Renal cortical epithelial cell (primary cell): ENCODE results near the gene LZTS3. TPM values are rescaled to one million over a fixed set of nuclear protein-coding genes. Genes with fewer than 3 reads are reported as not detected.
A peak's percentile ranks its signal among the peaks of the same experiment; 100 is the strongest.
"Not testable (repeated sequence)": the region's sequence is repeated elsewhere in the genome, so short reads cannot be mapped to it uniquely, and the experiment has no call there.

ENCODE experiments used
- DNase-seq: peaks from one replicate; pipeline ENCODE4 v3.0.0-alpha.2; 2011; ENCODE audit warnings: low read depth
- total RNA-seq: library from RNA; depleted of rRNA; stranded (reverse); fragments of >200 nt; gene quantifications from 2 replicates; pipeline ENCODE4 v1.2.3, GENCODE V29; 2014

The LZTS3 gene
- 21.7 and 23.5 TPM in 2 replicates for total RNA-seq

DNA sequence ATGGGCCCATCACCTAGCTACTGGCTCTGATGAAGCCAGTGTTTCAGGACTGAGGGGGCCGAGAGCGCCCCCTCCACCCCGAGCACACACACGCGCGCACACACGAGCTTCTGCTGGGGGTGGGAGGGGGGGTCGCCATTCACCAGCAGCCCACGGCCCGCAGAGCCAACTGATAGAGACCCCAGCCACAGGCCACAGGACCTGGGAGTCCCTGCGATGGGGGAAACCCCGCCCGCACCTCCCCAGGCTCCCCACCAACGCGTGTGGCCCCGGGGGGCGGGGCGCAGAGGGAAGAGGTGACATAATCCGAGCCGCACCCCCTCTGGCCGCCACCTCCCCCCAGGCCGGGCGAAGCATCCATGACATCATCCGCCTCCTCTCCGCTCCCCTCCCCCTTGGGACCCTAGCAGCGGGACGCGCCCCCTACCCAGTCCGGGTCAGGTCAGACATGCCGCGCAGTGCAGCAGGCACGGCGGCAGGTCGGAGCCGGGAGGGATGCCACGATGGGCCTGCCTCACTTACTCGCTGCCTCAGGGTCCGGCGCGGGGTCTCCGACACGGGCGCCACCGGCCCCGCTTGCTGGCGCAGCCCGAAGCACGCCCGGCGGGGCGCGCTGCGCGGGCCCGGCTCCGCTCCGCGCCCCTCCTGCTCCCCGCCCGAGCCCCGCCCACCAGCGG, at the start of gene LZTS3:
Gene LZTS3 (minus strand): TSS at position 617 of the 677 bp plus-strand sequence. CDS start 6,386 bp downstream, outside the sequence.
- DNase-seq, result no peak

DNA sequence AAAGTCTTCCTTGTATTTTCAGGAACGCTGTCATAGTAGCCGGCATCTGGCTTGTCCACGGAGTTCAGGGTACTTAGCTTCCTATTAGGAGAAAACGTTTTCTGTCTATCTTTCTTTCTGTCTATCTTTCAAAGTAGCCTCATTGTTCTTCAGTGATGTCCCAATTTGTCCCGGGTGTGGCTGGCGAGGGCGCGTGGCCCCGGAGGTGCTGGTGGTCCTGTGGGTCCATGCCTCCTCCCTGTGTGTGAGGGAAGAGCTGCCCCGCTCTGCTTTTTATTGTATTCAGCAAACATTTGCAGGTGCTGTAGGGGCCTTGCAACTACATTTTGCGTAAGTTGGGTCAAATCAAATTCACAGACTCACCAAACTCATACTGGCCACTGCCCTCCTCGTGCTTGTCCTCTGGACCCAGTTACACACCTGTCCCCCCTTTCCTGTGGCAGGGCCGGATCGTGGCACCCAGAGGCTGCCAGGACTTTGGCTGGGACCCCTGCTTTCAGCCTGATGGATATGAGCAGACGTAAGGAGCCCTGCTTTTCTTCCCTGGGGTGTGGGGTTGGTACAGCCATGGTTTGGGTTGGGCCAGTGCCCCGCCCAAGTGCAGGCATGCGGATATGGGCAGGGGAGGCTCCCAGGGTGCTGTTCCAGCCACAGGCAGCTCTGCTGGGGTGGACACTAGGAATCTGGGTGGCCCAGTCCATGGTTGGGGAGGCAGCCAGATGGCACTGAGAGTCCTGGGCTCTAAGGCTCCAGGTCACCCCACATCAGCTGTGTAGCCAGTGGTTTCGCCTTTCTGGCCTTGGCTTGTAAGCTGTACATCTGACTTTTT, 48.3 kb upstream of the LZTS3 start:
- DNase-seq, result peak; percentile 11

DNA sequence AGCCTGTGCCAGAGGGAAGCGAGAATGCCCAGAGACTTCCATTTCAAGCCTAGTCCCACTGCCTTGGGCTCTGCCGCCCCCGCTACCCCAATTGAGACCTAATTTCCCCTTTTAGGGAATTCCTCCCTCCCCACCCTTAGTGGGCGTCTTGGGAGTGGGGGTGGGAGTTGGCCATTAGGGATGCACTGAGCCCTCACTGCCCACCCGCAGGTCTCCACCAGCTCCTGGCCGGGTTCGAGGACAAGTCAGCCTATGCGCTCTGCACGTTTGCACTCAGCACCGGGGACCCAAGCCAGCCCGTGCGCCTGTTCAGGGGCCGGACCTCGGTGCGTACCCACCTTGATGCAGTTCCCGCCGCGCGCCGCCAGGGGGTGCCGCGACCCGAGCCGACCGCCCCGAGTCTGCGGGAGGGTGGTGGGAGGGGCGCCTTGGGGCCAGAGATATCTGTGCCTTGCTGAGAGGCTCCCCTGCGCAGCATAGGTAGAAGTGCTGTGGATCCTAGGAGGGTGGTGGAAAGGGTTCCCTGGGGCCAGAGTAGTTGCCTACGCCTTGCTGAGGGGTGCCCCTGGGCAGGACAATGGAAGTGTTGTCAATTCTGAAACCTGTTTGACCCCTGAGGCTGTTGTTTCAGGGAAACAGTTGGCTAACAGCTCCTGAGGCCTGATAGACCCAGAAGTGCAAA, 45.1 kb upstream of the LZTS3 start:
- no peak for DNase-seq

DNA sequence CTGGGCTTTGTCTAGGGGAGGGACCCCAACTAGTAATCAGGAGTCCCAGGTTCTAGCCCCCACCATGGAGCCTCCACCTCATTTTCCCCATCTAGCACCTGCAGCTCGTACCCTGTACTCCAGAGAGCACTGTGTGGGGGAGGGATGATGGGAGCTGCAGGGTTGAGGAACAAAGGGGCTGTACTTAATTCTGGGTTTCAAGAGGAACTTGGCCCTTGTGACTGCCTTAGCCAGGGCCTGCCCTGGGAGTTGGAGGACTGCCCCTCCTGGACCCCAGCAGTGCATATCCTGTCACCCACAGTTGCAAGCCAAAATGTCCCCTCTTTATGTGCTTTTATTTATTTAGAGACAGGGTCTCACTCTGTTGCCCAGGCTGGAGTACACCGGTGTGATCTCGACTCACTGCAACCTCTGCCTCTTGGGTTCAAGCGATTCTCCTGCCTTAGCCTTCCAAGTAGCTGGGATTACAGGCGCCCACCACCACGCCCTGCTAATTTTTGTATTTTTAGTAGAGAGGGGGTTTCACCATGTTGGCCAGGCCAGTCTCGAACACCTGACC, 42.1 kb upstream of the LZTS3 start:
- not testable (repeated sequence) for DNase-seq

DNA sequence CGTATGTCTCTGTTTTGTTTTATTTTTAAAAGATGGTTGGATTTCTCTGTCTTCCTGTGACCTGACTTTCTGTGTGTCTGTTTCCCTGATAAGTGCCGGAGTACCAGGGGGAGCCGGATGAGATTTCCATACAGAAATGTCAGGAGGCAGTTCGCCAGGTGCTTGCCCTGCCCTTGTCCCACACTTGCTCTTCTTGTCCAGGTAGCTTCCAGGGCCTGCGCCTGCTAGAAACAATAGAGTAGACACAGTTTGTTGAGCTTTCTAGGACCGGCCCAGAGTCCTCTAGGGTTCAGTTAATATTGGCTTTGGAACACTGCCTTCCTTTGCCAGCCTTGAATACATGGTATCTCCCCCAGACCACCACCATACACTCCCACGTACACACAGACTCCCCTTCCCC, 39.9 kb upstream of the LZTS3 start:
- no peak for DNase-seq

DNA sequence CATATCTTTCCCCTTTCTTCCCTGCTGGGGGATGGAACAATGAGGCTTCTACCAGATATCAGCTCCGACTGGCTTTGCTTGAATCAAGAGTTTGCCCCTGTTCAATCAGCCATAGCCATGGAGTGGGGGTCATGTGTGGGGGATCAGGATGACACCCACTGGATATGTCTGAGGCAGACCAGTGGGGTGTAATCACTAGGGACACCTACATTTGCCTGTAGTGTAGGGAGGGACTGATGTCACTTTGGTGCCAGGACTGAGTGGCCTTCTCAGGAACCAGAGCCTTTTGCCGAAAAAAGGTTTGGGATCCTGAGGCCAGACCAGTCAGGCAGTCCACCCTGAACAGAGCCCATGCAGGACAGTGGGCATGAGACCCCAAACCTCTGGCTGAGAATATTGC, 37.0 kb upstream of the LZTS3 start:
- DNase-seq, result no peak

DNA sequence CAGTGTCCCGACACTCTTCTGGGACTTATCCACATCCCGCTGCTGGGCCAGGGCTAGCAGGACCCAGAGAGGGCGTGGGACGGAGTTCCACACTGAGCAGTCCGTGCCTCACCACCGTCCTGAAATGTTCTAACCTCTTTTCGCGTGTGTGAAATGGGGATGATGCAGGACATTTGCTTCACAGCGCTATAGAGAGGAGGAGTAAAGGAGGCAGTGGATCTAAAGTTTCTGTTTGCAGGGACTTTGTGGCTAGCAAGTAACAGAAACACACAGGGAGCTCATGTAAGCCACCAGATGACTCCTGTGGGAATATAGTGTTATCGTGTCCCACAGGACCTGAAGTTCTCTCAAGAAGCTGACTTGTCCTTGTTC, 36.6 kb upstream of the LZTS3 start:
- peak; percentile 6 for DNase-seq

DNA sequence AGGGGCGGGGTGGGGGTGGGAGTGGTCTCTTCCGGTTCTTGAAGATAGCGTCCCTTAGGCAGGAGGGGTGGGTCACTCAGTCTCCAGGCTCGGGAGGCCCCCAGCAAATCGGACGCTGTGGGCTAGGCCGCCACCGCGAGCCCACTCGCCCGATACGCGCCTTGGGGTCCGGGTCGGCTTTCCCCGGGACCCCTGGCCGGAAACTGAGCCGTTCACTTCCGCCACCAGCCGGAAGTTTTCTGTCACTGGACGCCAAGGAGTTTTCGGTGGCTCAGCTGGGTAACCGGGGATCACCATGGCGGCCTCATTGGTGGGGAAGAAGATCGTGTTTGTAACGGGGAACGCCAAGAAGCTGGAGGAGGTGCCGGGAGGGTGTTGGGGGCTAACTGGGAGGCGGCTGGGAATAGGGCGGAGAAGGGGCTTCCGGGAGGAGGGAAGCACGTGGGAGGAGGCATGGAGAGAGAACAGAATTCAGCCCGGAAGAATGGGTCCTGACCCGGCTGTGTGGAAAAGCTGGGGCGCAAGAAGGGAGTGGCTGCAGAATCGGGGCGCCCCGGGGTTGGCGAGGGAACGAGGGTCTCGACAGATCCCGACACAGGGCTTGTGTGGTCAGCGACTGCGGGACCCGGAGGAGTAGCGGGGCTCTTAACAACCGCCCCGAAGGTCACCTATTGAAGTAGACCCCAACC, 36.1 kb upstream of the LZTS3 start, which contains the start of gene ITPA:
Gene ITPA (plus strand): TSS at position 242 of the 689 bp plus-strand sequence. CDS start 54 bp downstream, at position 296.
- DNase-seq, result peak; percentile 29

DNA sequence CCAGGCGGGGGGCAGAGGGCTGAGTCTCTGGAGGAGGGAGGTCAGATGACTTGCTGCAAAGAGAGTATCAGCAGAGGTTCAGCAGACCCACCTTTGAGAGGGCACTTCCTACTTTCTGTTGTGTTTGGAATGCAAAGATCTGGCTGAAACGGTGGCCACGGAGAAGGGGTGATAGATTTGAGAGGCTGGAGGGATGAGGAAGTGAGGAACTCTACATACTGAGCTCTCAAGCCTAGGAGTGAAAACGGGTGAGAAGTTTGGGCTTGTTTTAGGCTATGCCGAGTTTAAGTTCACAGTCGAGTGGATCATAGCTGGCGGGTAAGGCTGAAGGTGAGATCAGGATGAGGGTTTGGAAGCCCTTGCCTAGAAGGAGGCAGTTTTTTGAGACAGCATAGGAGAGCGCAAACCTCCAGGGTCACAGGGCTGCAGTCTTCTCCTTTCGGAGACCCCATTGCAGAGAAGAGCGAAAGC, 35.5 kb upstream of the LZTS3 start:
- peak; percentile 7 for DNase-seq

DNA sequence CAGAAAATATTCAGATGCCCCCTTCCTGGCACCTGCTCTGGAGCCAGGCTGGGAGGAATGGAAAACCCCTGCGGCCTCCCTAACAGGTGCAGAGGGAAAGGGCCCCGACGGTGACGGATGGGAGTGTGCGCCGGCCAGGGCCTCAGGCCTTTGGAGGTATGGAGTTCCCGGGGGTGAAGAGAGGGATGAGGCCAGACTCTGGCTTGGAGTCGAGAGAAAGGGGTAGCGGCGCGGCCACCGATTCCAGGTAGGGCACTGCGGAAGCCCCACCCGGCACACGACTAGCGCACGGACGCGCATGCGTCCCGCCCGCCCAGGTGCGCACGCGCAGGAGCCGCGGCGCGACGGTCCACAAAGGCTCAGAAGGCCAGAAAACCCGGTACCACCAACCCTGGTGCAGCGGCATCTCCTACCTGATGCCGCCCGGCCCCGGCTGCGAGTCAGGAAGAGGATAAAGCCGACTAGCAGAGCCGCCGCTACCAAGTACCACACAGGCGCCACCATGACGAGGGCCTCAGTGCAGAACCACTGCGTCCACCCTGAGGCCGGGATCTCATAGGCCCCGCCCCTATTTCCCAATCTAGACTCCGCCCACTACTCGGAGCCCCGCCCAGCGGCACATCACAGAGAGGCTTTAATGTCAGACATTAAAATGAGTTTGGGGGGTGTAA, 30.9 kb upstream of the LZTS3 start, which contains the start of gene DDRGK1:
Gene DDRGK1 (minus strand): TSS at position 559 of the 671 bp plus-strand sequence. CDS start 55 bp downstream, at position 504.
- peak; percentile 50 for DNase-seq

DNA sequence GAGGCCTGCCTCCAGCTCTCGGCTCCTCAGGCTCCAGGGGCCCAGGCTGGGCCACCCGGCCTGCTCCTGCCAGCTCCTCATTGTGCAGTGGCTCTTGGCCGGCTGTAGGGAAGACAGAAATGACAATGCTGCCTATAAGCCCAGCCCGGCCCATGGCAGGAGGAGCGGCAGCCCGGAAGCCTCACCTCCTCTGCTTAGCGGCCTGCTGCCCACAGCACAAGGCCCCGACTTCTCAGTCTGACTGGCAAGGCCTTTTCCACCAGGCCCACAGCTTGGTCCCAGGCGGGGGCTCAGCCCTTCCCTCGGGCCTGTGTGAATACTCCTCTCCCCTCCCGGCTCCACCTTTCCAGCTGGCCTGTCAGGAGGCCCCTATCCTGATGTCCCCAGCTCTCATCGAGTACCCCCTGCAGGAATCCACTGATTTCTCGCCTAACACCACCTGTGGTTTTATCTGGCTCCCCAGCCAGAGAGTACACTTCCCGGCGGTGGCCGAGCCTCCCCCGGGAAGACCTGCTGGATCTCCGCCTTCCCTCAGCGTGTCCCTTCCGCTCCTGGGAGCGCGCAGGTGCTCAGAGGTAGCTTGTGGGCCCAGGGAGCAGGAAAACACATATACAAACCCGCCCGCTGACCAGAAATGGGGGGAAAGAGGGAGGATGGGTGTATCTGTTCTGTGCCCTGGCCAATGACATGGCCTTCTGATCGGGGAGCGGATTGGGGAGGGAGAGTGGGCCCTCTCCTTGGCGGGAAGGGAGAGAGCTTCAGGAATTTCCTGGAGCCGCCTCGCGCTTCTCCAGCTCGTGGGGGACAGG, 30.2 kb upstream of the LZTS3 start:
- peak; percentile 18 for DNase-seq

DNA sequence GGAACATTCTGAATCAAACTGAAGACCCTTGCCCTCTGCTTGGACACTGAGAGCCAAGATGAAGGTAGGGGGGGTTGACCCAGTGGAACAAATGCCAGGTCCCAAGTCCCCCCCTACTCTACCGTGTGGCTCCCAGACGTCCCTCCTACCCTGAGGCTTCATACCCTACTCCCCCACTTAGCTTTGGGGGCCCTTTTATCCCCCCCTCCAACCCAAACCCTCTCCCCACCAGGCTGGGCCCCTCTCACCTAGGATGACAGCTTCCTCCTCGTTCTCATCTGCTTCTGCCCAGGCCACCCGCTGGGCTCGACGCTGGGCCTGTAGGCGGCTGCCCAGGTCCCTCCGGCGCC, 29.6 kb upstream of the LZTS3 start:
- DNase-seq, result no peak

DNA sequence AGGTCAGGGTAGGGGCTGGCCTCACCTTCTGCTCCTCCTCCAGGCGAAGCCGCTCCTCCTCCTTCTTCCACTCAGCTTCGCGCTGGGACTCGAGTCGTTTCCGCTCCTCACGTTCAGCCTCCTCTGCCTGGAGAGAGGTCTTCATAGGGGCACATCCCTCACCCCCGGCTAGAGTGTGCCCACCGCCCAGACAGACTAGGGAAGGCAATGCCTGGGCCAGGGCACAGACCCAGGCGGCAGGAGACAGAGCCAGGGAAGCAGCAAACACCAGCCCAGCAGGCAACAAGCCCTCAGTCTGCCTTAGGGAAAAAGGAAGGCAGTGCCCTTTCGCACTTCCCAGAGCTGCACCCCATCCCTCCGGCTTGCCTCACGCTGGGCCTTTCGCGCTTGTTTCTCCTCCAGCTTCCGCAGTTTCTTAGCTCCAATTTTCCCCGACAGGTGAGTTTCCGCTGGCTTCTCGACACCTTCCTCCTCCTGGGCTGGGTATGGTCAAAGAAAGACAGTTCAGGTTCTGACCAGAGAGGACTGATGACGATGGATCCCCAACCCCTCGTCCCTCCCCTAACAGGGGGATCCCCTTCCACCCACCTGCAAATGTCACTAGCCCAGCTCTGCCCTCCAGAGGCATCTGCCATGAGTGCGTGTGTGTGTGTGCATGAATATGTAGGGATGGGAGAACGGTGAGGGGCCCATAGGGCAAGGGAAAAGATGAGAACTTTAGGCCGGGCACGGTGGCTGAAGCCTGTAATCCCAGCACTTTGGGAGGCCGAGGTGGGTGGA, 26.8 kb upstream of the LZTS3 start:
- no peak for DNase-seq

DNA sequence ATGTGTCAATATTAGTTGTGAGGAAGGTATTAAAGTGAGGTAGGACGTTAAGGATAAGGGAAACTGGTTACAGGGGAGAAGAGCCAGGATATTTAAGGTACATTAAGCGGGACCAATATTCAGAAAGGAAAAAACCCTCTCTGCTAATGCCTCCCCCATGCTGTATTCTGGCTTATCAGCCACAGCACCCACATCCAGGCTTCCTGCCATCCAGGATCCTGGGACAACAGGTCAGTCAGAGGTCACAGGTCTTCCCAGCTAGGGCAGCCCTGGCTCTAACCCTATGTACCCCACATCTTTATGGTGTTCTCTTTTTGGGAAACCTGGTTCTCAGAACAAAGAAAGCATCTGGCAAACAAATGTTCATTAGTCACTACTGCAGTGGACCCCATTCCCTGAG, 25.9 kb upstream of the LZTS3 start:
- no peak for DNase-seq

DNA sequence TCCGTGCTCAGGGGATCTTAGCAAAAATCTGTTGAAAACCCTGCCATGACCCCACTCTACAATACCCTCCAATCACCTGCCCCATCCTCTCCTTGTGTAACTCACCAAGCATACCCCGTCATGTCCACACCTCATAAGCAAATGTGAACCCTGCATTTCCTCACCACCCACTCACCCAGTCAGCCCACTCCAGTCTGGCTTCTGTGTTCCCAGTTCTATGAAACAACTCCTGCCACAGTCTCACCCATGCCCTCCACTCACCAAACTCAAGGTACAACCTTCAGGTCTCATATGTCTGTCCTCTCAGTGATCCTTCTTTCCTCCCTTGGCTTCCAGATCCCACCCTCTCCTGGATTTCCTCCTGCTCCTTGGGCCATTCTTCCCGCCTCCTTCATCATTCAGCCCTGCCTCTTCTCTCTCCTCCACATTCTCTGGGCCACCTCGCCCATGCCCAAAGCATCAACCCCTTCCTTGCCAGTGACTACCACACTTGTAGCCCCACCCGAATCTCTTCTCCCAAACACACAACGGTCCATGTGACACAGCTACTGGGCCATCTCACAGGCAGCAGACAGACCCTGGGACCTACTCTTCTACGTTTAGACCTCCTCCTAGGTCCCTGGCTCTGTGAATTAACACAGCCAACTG, 22.4 kb upstream of the LZTS3 start:
- DNase-seq, result no peak

DNA sequence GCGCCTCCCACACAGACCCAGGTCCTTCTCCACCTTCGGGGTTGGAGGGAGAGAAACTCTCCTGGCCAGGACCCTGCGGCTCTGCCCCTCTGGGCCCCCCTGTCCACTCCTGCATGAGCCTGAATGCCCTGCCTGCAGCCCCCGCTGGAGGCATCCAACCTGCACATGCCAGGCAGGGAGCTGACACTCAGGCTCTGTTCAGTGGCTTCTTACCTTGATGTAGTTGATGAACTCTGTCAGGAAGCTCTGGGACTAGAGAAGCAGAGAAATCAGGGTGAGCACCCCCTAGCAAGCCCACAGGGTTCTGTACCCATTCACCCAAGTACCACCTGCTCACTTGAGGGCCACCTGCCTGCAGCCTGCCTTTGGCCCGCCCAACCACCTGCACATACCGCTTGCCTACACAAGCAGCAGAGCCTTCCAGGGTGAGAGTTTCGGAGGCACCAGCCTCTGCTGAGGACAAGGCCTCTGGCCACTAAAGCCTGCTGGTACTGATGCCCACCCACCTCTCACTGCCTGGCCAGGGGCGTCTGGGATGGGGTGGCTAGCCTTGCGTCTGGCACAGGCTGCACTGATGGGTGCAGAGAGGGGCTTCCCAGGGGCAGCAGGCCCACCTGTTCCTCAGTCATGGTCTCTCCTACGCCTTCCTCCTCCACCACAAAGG, 21.4 kb upstream of the LZTS3 start:
- no peak for DNase-seq

DNA sequence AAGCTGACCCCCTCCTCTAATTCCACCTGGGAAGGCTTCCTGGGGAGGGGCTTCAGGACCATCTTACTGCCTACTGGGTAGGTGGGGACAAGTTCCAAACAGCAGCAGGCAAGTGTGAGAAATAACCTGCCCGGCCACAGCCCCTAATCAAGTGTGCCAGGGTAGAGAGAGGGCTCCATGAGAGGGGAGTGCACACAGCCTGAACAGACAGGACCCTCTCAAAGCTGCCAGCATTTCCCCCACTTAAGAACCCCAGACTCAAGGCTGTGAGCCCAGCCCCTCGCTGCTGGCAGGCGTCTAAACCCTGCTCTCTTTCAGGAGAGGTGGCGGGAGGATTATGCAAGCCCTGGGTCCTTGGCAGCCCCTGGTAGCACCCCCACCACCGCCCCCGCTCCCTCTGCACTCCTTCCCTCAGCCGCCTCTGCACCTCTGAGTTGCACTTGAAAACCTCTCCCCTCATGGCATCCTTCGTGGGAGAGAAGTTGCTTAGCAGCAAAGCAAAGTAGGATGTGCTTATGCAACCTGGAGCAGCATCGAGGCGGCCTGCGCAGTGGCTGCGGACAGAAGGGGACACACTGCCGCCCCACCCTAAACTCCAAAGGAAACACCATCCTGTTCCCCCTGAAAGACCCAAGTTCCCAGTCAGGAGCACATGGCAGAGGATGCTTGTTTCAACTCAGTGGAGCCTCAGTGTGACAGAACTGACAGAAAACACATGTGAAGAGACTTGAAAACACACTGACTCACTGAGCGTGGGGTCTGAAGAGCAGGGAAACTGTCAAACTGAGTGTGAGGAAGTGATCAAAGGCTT, 20.7 kb upstream of the LZTS3 start:
- DNase-seq, result no peak
